Activated CD8-positive, alpha-beta T cell treated with anti-CD3 and anti-CD28 coated beads for 36 hours (primary cell): ENCODE results near the gene AHRR. TPM values are rescaled to one million over a fixed set of nuclear protein-coding genes. Genes with fewer than 3 reads are reported as not detected.

Source experiments
- ATAC-seq: fragments of 200-7000 bp; cut with Tn5 transposase; one replicate; pipeline ENCODE4 v1.10.0; 2021; ENCODE audit warnings: mild to moderate bottlenecking, moderate library complexity
- CTCF ChIA-PET: fragments of 350-600 bp; sonication (Branson Sonifier 250); formaldehyde crosslinking; loops from one replicate; lab custom pipeline; 2021; ENCODE audit warnings: antibody characterized with exemption; lab: Charles Lee
- POLR2A ChIA-PET: fragments of 350-600 bp; sonication (Branson Sonifier 250); formaldehyde crosslinking; loops from one replicate; lab custom pipeline; 2021; ENCODE audit warnings: antibody characterized with exemption; lab: Charles Lee
- DNase-seq: peaks from one replicate; pipeline ENCODE4 v3.0.0-alpha.2; 2020
- H3K27ac Mint-ChIP-seq: one replicate; pipeline ENCODE4 v1.8.0; 2021; ENCODE audit warnings: mild to moderate bottlenecking, mixed read lengths
- H3K27me3 Mint-ChIP-seq: one replicate; pipeline ENCODE4 v1.8.0; 2021; ENCODE audit warnings: mixed read lengths
- H3K36me3 Mint-ChIP-seq: one replicate; pipeline ENCODE4 v1.8.0; 2021; ENCODE audit warnings: low read depth, mixed read lengths
- H3K4me1 Mint-ChIP-seq: one replicate; pipeline ENCODE4 v1.8.0; 2021; ENCODE audit warnings: low read depth, mixed read lengths
- H3K4me3 Mint-ChIP-seq: one replicate; pipeline ENCODE4 v1.8.0; 2021; ENCODE audit warnings: mild to moderate bottlenecking, moderate library complexity, mixed read lengths
- H3K9me3 Mint-ChIP-seq: one replicate; pipeline ENCODE4 v1.8.0; 2021; ENCODE audit warnings: mixed read lengths
- intact Hi-C: fragments of 100-400 bp; cut with micrococcal nuclease; formaldehyde crosslinking; loops from one replicate; pipeline ENCODE4 v1.10.0; 2022
- total RNA-seq, 2 experiments: library from RNA; stranded (reverse); gene quantifications; one replicate each; pipeline ENCODE4 v1.2.3, GENCODE V29; 2021
- TF ChIP-seq, protein P1 (sequence below): fragments of 200-600 bp; IDR thresholded peaks from one replicate; pipeline ENCODE4 v1.8.0; 2022; ENCODE audit warnings: antibody characterized with exemption, mild to moderate bottlenecking

Gene AHRR
- total RNA-seq, 2 experiments from 2014 or later: 26.3 to 27.9 TPM

DNA sequence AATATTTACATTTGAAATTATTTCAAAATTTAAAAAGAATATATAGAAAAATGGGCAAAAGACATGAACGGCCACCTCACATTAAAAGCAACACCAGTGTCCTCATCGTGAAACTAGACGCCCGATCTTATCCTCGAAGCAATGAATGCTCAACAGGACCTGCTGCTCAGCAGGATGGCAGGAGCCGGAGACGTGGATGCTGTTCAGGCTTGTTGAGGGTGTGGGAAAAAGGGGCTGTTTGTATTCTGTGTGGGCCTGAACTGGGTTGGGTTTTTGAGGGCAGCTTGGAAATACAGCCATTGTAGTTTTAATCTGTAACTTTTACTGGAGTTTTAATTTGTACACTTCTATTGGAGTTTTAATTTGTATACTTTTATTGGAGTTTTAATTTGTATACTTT, 141.8 kb downstream of the AHRR start:
- ATAC-seq: no peak
- H3K27me3 Mint-ChIP-seq: no peaks in the 10 kb centered on the region
- DNase-seq: no peak
- peaks cover 61% of the 10 kb centered on the region for H3K36me3 Mint-ChIP-seq
- no peak overlapping the region for H3K4me3 Mint-ChIP-seq
- ChIA-PET POLR2A (interaction anchor here (0.8 to 1.7 kb wide), 3 partner anchors 9 to 85 kb away, joined by 3 to 10 read pairs (median 5); no protein-coding TSS in a partner anchor), CTCF (interaction anchor here (1.0 to 1.1 kb wide), 2 partner anchors 9 to 12 kb away, joined by 3 to 4 read pairs; no protein-coding TSS in a partner anchor)
- H3K4me1 Mint-ChIP-seq: peaks cover 58% of the 10 kb centered on the region
- H3K27ac Mint-ChIP-seq: peak overlapping the region; percentile 94
- TF ChIP-seq, protein P1, sequence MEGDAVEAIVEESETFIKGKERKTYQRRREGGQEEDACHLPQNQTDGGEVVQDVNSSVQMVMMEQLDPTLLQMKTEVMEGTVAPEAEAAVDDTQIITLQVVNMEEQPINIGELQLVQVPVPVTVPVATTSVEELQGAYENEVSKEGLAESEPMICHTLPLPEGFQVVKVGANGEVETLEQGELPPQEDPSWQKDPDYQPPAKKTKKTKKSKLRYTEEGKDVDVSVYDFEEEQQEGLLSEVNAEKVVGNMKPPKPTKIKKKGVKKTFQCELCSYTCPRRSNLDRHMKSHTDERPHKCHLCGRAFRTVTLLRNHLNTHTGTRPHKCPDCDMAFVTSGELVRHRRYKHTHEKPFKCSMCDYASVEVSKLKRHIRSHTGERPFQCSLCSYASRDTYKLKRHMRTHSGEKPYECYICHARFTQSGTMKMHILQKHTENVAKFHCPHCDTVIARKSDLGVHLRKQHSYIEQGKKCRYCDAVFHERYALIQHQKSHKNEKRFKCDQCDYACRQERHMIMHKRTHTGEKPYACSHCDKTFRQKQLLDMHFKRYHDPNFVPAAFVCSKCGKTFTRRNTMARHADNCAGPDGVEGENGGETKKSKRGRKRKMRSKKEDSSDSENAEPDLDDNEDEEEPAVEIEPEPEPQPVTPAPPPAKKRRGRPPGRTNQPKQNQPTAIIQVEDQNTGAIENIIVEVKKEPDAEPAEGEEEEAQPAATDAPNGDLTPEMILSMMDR: no peak
- intact Hi-C loops: no loop called here
- no peaks in the 10 kb centered on the region for H3K9me3 Mint-ChIP-seq

DNA sequence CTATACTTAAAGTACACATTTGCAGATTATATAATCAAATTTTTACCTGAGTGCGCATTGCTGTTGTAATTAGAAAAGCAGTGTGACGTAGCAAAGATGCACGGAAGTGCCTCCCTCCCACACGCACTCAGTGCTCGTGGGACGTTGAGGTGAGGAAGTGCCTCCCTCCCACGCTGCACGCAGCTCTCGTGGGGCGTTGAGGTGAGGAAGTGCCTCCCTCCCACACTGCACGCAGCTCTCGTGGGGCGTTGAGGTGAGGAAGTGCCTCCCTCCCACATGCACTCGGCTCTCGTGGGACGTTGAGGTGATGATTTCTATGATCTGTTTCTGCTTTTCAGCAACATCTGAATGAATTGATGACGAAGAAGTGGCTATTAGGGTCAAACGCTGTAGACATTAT, 142.4 kb downstream of the AHRR start:
- Mint-ChIP-seq H3K9me3 (no peaks in the 10 kb centered on the region), H3K27ac (peak overlapping the region; percentile 94), H3K4me3 (peak overlapping the region; percentile 59), H3K27me3 (no peaks in the 10 kb centered on the region), H3K4me1 (peaks cover 51% of the 10 kb centered on the region), H3K36me3 (peaks cover 58% of the 10 kb centered on the region)
- intact Hi-C loops: no loop called here
- DNase-seq: peak; percentile 81
- ChIA-PET POLR2A (interaction anchor here (0.8 to 1.7 kb wide), 3 partner anchors 8 to 86 kb away, joined by 3 to 10 read pairs (median 5); no protein-coding TSS in a partner anchor), CTCF (interaction anchor here (1.0 to 1.1 kb wide), 2 partner anchors 8 to 13 kb away, joined by 3 to 4 read pairs; no protein-coding TSS in a partner anchor)
- ATAC-seq: peak; percentile 62
- TF ChIP-seq, protein P1: no peak

DNA sequence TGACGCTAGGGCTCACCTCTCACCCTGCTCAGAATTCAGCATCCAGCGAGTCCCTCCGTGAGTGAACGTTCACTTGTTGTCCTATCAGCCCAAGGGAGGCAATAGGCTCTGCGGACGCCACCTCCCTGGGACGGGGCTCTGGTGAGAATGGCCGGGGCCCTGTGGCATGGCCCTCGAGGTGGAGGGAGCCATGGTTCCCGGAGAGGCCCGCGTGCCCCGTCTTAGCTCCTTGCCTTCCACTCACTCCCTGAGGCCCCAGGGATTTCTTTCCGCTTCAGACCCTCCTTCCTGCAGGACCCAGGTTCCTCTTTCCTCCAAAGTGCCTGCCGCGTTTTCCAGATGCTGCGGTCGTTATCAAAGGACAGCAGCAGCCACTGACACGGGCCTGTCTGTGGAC, 142.9 kb downstream of the AHRR start:
- TF ChIP-seq, protein P1: no peak
- Mint-ChIP-seq H3K27ac (peak overlapping the region; percentile 94), H3K4me3 (peak overlapping the region; percentile 59), H3K4me1 (peaks cover 48% of the 10 kb centered on the region), H3K36me3 (peaks cover 56% of the 10 kb centered on the region), H3K9me3 (no peaks in the 10 kb centered on the region), H3K27me3 (no peaks in the 10 kb centered on the region)
- ChIA-PET CTCF (no interaction called here), POLR2A (interaction anchor here (1.7 kb wide), 1 partner anchor 10 kb away, joined by 5 read pairs; no protein-coding TSS in a partner anchor)
- intact Hi-C loops: no loop called here
- ATAC-seq (peak; percentile 29), DNase-seq (no peak)

DNA sequence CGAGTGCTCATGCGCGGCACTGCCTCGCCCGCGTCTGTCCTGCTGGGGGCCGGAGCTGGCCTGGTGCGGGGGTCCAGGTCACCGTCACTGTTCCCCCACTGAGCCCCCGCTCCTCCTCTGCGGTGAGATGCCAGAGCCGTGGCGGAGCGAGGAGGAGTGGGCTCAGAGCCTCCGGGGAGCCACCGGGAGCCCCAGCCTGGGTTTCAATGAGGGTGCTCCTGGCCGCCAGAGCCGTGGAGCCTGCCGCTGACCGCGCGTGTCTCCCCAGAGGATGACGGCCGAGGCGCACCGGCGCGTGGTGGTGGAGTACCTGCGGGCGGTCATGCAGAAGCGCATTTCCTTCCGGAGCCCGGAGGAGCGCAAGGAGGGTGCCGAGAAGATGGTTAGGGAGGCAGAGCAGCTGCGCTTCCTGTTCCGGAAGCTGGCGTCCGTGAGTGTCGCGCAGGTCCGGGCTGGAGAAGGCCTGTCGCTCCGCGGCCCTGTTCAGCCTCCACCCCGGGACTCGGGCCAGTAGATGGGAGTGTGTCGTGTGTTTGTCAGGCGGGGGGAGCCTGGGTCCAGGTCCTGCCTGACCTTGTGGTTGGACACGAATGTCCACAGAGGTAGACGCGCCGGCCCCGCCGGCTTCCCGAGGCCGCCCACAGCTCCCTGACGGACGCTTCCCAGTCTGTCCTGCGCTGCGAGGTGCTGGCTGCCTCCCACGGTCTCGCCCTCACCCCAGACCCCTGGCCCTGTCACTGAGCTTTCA, 143.5 kb downstream of the AHRR start:
- ATAC-seq (no peak), DNase-seq (no peak)
- intact Hi-C loops: no loop called here
- peak overlapping the region; percentile 94 for H3K27ac Mint-ChIP-seq
- TF ChIP-seq, protein P1: no peak
- ChIA-PET POLR2A (interaction anchor here (1.0 to 1.7 kb wide), 2 partner anchors 9 kb away, joined by 5 to 6 read pairs; no protein-coding TSS in a partner anchor), CTCF (interaction anchor here (0.7 kb wide), 1 partner anchor 18 kb away, joined by 4 read pairs; no protein-coding TSS in a partner anchor)
- H3K36me3 Mint-ChIP-seq: peaks cover 52% of the 10 kb centered on the region
- H3K9me3 Mint-ChIP-seq: no peaks in the 10 kb centered on the region
- no peaks in the 10 kb centered on the region for H3K27me3 Mint-ChIP-seq
- no peak overlapping the region for H3K4me3 Mint-ChIP-seq
- H3K4me1 Mint-ChIP-seq: peaks cover 46% of the 10 kb centered on the region
